HG02852 (cell line): ENCODE measurements around the gene GRAMD4.
"Not testable (repeated sequence)": the region's sequence is repeated elsewhere in the genome, so short reads cannot be mapped to it uniquely, and the experiment has no call there.

Source experiments
- ATAC-seq: cut with Tn5 transposase; IDR thresholded peaks from one replicate; pipeline ENCODE4 v1.9.1; 2021; ENCODE audit warnings: mild to moderate bottlenecking, moderate library complexity; ENCODE audit not compliant: unreplicated experiment

The GRAMD4 gene

DNA sequence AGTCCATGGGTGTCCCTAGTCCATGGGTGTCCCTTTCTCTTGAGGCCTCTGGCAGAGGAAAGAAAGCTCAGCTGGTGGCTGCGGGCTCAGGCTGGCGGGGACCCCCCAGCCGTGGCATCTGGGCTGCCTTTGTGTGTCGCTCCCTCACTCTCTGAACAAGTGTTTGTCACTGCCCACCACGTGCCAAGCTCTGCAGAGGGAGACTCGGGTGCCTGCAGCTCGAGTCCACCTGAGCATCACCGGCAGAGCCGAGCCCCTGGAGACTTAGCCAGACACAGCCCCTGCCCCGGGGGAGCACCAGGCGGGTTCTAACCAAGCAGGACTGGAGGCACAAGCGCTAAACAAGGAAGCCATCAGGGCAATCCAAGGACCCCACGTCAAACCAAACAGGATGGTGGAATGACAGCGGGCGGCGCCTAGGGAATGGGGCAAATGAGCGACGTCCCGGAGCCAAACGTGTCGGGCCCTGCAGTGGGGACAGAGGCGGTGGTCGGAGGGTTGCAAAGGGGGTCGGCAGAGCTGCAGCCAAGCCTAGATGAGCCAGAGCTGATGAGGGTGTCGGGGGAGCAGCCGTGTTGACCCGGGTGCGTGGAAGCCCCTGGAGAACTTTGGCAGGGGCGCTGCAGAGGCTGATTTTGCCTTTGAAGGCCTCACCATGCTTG, 2.1 kb upstream of the GRAMD4 start:
- no peak for ATAC-seq

- ATAC-seq: no peak
Measured at GRCh38 chr22:46618667-46619066, 1.5 kb upstream of the GRAMD4 start.

- ATAC-seq: no peak
Measured at GRCh38 chr22:46619240-46619829, 851 bp upstream of the GRAMD4 start.

- ATAC-seq: no peak
Measured at GRCh38 chr22:46620588-46621242, 529 bp downstream of the GRAMD4 start.

DNA sequence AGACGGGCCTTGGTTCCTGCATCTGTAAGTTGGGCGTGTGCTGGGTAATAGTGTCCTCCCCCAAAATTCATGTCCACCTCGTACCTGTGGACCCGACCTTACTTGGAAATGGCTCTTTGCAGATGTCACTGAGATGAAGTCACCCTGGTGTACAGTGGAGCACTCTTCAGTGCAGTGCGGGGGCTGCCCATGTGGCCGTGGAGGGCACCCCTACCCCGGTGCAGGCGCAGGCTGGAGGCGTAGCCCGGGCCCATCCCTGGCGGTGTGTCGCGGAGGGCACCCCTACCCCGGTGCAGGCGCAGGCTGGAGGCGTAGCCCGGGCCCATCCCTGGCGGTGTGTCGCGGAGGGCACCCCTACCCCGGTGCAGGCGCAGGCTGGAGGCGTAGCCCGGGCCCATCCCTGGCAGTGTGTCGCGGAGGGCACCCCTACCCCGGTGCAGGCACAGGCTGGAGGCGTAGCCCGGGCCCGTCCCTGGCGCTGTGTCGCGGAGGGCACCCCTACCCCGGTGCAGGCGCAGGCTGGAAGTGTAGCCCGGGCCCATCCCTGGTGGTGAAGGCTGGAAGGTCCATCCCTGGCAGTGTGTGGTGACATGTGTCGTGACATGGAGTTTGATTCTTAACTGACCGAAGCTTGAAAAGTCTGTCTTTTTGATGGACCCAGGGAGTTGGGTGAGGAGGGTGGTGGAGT, 1.2 kb downstream of the GRAMD4 start:
- ATAC-seq: not testable (repeated sequence)

DNA sequence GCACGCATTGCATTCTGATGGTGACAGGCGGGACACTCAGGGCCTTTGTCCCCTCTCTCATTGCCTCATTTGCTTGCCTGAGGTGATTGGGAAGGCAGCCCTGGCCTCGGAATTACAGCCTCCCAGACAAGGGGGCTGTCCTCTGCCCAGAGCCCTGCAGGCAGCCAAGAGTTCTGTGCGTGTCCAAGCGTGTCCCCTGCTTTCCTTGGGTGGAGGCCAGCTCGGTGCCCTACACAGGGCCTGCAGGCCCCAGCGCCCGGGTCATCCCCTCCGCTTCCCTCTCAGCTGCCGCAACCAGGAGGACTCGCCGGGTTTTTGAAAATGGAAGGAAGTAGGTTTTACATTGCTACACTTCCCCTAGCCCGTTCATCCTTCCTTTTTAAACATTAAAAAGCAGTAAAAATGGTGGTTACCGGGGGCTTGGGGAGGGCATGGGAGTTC, 1.9 kb downstream of the GRAMD4 start:
- ATAC-seq: no peak

GRCh38 chr22:46625113-46625842, 5.1 kb downstream of the GRAMD4 start:
- no peak for ATAC-seq

DNA sequence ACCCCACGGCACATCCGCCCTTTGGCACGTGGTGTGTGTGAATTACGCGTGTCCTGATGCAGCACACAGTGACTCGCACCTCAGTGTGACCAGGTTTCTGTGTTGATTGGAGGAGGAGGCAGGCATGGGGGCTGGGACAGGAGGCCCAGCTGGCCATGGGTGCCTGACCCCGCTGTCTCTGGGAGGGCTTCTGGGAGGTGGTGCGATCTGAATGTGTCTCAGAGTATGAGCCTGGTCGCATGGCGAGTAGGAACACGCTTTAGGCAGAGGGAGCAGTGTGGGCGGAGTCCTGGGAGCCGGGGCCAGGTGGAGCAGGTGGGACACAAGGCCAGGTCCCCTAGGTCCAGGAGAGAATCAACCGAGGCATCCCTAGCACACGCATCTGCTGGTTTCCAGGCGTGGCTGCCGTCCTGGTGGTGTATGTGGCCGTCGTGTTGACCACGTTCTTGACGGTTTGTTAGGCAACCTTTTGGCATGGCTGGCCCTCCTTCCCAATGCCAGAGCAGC, 5.7 kb downstream of the GRAMD4 start:
- no peak for ATAC-seq

DNA sequence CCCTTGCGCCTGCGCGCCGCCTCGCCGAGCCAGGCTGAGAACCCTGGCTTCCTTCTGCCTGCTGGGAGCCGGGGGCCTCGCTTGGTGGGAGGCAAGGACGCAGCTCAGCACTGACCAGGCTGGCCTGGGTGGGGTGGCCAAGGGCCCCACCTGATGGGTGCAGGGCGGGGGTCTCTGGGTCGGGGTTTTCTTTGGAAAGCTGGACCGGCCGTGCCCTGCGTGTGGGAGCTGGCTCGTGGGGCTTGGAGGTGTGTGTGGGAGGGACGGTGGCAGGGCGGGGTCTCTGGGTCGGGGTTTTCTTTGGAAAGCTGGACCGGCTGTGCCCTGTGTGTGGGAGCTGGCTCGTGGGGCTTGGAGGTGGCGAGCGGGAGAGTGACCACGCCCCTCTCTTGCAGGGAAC, 6.2 kb downstream of the GRAMD4 start:
- no peak for ATAC-seq

DNA sequence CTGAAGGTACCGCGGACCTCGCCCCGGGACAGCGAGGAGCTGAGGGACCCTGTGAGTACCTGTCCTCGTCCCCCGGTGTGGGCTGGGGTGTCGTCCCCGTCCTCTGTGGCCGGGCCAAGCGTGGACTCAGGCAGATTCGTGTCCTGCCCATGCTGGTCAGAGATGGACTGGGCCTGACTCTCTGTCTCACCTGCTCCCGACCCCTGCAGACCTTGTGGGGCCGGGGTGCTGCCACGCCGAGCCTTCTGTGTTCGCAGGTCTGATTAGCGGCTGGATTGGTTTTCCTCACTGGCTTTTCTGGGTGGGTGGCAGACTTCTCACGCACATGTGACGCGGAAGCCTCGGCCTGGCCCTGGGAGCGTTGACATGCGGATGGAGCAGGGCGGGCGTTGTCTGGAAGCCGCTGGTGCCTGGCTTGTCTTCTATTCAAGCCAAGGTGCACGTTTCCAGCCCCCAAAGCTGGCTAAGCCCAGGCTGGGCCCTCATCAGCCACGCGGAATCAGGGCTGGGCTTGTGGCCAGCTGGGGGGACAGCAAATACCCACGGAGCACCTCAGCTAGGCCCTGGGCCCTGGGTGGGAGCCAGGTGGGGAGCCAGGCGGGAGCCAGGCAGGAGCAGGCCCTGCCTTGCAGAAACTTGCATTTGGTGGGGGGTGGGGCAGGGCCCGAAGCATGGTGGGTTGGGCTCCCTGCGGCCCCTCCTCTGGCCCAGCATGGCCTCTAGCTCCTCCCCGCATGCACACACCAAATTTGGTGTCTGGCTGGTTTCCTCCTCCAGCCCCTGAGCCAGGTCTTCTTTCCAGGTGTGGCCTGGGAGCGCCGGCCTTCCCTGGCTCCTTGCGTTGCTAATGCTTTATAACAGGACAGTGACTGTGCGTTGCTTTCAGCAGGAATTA, 7.0 kb downstream of the GRAMD4 start:
- ATAC-seq: no peak

DNA sequence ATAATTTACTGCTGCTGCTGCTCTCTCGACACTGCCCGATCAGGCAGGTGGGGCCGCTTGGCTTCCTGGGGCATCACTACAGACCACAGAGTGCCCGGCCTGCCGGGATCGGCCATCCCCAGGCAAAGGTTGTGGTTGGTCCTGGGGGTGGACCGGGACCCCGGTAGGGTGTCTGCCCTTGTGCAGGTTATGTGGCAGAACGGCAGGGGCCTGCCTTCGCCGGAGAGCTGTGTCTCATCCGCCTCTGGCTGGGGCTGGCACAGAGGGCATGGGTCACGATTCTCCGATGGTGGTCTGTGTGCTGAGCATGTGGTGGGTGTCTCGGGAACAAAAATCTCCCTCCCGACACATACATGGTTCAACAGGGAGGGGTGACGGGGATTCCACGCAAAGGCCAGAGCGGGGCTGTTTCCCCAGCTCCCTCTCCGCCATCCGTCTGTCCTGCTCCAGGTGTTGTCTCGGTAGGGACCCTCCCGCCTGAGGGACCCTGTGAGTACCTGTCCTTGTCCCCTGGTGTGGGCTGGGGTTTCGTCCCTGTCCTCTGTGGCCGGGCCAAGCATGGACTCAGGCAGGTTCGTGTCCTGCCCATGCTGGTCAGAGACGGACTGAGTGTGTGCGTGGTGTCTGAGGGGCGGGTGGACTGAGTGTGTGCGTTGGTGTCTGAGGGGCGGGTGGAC, 7.8 kb downstream of the GRAMD4 start:
- ATAC-seq: no peak

DNA sequence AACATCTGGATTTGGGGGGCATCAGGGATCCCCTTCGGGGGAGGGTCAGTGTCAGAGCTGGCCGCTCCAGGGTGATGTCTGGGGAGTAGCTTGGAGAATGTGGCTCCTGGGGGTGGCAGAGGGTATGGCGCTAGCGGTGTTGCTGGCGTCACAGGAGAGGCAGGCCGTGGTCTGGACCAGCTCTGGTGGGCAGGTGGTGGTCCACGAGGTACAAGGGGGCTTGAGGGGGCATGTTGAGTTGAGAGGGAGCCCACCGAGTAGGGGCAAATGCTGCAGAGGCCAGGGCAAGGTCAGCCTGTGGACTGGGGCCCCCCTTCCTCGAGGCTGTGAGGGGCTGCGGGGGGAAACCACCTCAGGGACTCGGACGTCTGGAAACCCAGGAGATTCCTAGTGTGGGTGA, 8.6 kb downstream of the GRAMD4 start:
- ATAC-seq: no peak

GRCh38 chr22:46629291-46629690, 9.1 kb downstream of the GRAMD4 start:
- no peak for ATAC-seq

GRCh38 chr22:46631113-46631512, 10.9 kb downstream of the GRAMD4 start:
- ATAC-seq: no peak

GRCh38 chr22:46632646-46633249, 12.6 kb downstream of the GRAMD4 start:
- ATAC-seq: no peak

GRCh38 chr22:46633334-46633890, 13.2 kb downstream of the GRAMD4 start:
- no peak for ATAC-seq

DNA sequence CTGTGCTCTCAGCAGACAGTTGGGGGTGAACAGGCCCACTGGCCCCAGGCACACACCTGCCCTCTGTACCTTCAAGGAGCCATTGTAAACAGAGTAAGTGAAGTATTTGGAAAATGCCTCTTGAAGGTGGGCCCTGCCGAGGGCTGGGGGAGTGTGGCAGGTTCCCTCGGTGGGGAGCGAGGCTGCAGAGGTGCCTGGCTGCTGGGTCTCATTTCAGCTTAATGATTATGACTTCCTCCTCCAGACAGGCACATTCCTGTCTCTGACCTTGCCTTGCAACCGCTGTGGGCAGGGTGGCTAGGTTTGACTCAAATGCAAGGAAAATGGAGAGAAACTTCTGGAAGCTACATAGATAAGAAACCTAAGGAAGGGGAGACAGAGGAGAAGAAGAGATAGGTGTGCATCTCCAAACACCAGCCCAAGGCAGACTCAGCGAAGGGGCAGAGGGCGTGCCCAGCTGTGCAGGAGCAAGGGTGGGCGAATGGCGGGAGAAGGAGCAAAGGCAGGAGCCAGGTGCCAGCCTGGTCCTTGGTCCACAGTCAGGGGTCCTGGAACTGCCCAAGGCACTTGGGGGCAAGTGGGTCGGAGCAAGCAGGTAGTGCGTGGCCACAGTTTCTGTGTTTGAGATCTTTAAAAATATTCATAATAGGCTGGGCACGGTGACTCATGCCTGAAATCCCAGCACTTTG, 14.0 kb downstream of the GRAMD4 start:
- ATAC-seq: no peak
